Vagina (tissue), 2 donors: ENCODE data around the gene MCOLN3.

ENCODE experiments used
- CTCF ChIP-seq, 3 experiments: fragments of 450-650 bp in 2 of 3; fragments of 200-600 bp in 1 of 3; sonication (generic) in 1 of 3; IDR thresholded peaks; one replicate each; pipeline ENCODE4 v1.5.1; 2017 to 2019; ENCODE audit warnings: antibody characterized with exemption in 3 of 3, mild to moderate bottlenecking in 2 of 3, moderate library complexity in 2 of 3
- POLR2A ChIP-seq, 2 donors: fragments of 450-650 bp; IDR thresholded peaks; one replicate each; pipeline ENCODE4 v1.6.1; 2017; ENCODE audit warnings: antibody characterized with exemption in 2 of 2, mild to moderate bottlenecking in 2 of 2, moderate library complexity in 2 of 2
- POLR2AphosphoS5 ChIP-seq, 2 donors: sonication (generic); formaldehyde crosslinking; IDR thresholded peaks; one replicate each; pipeline ENCODE4 v1.9.0; 2017; ENCODE audit warnings: antibody characterized with exemption in 2 of 2, mild to moderate bottlenecking in 2 of 2, low read depth in 1 of 2; ENCODE audit not compliant: insufficient read depth in 1 of 2

DNA sequence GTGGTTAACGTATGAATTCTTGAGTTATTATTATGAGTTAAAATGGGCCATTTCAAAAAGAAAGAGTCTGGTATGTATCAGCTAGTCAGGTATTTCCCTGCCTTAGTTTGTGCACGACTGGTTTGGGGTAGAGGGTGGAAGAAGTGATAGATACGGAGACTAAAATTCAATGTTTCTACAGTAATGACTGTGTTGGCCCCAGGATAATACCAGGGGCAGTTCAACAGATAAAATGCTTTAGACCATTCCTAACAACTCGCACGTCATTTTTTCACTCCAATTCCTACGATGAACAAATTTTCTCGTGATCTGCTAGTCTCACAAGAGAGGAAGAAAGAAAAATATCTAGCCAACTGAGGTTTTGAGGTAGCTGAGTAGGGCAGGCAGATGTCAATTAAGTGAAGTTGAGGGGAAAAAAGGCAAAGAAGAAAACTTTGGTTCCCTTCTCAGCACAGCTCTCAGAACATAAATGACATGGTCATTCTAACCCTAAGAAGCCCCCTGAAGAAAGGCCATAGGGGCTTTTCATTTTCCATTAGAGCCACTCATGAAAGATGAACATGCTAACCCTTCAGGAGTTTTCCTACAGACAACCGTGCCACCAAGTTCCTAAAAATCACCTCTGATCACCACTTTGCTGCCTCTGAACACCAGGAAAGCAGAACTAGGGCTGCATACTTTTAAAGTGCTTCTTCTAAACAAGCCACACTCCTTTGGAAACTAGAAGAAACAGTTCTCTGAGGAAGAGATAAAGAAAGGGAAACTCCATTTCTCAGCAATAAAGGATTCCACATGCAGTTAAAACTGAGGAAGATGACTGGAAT lies 57.0 kb downstream of the MCOLN3 start:
- TF ChIP-seq CTCF (IDR thresholded peaks at IDR 0.05): no peak
- TF ChIP-seq POLR2A (IDR thresholded peaks at IDR 0.05): no peak
- TF ChIP-seq POLR2AphosphoS5 (IDR thresholded peaks at IDR 0.05; ENCODE audit: insufficient read depth in 1 of 2, low read depth in 1 of 2): no peak
